NCI-H1417 treated with DMSO at 0.1 percent for 48 hours (cell line): ENCODE results near the gene NUP88.

ENCODE experiments used
- DNase-seq: peaks from one replicate; lab custom pipeline; 2025; lab: John Stamatoyannopoulos, UW

Gene NUP88

GRCh38 chr17:5419959-5420653 lies 644 bp upstream of the NUP88 start, which contains the start of gene RPAIN:
Gene RPAIN, plus strand, starts transcription at chr17:5420182. Its CDS starts 29 bp downstream, at chr17:5420211.
- no peak for DNase-seq

GRCh38 chr17:5418858-5419355 lies 555 bp downstream of the NUP88 start:
- DNase-seq = no peak

- no peak for DNase-seq
Measured at GRCh38 chr17:5416901-5417300, 2.6 kb downstream of the NUP88 start.

- DNase-seq = no peak
Measured at GRCh38 chr17:5413682-5414081, 5.8 kb downstream of the NUP88 start.

- DNase-seq = no peak
Measured at GRCh38 chr17:5410594-5411272, 8.7 kb downstream of the NUP88 start.

GRCh38 chr17:5408186-5408585 lies 11.3 kb downstream of the NUP88 start:
- no peak for DNase-seq

- DNase-seq = no peak
Measured at GRCh38 chr17:5405400-5405799, 14.1 kb downstream of the NUP88 start.

GRCh38 chr17:5399767-5400166 lies 19.7 kb downstream of the NUP88 start:
- no peak for DNase-seq

- no peak for DNase-seq
Measured at GRCh38 chr17:5396612-5397011, 22.9 kb downstream of the NUP88 start.

GRCh38 chr17:5391678-5392077 lies 27.8 kb downstream of the NUP88 start:
- DNase-seq = no peak

- no peak for DNase-seq
Measured at GRCh38 chr17:5381542-5381941, 37.9 kb downstream of the NUP88 start.

- no peak for DNase-seq
Measured at GRCh38 chr17:5380491-5381135, 38.8 kb downstream of the NUP88 start.

GRCh38 chr17:5379351-5380107 lies 39.9 kb downstream of the NUP88 start:
- no peak for DNase-seq

- no peak for DNase-seq
Measured at GRCh38 chr17:5378566-5379207, 40.8 kb downstream of the NUP88 start.

- DNase-seq = no peak
Measured at GRCh38 chr17:5373112-5373511, 46.4 kb downstream of the NUP88 start.

- no peak for DNase-seq
Measured at GRCh38 chr17:5370411-5370810, 49.1 kb downstream of the NUP88 start.

GRCh38 chr17:5365831-5366230 lies 53.6 kb downstream of the NUP88 start:
- no peak for DNase-seq

- no peak for DNase-seq
Measured at GRCh38 chr17:5364696-5365095, 54.8 kb downstream of the NUP88 start.

GRCh38 chr17:5364156-5364555 lies 55.3 kb downstream of the NUP88 start:
- DNase-seq = no peak

GRCh38 chr17:5362162-5362811 lies 57.2 kb downstream of the NUP88 start:
- no peak for DNase-seq

- no peak for DNase-seq
Measured at GRCh38 chr17:5361426-5361825, 58.0 kb downstream of the NUP88 start.
